Measurements from ENCODE around the gene BRD3.

BRD3 gene

GRCh38 chr9:134053941-134054761 lies 13.7 kb downstream of the BRD3 start:
- no peak for DNase-seq

- no peak for DNase-seq
Measured at GRCh38 chr9:134053401-134053871, 14.4 kb downstream of the BRD3 start.

- no peak for DNase-seq
Measured at GRCh38 chr9:134052941-134053340, 14.9 kb downstream of the BRD3 start.

GRCh38 chr9:134052491-134052890 lies 15.3 kb downstream of the BRD3 start:
- DNase-seq, result no peak

- no peak for DNase-seq
Measured at GRCh38 chr9:134051319-134051718, 16.5 kb downstream of the BRD3 start.

GRCh38 chr9:134050726-134051125 lies 17.1 kb downstream of the BRD3 start:
- DNase-seq, result no peak

- DNase-seq, result no peak
Measured at GRCh38 chr9:134049772-134050588, 17.8 kb downstream of the BRD3 start.

- DNase-seq, result no peak
Measured at GRCh38 chr9:134049236-134049635, 18.6 kb downstream of the BRD3 start.

- DNase-seq, result no peak
Measured at GRCh38 chr9:134048582-134048968, 19.3 kb downstream of the BRD3 start.

- DNase-seq, result no peak
Measured at GRCh38 chr9:134047868-134048581, 19.8 kb downstream of the BRD3 start.

- no peak for DNase-seq
Measured at GRCh38 chr9:134046894-134047681, 20.7 kb downstream of the BRD3 start.

GRCh38 chr9:134045841-134046544 lies 21.8 kb downstream of the BRD3 start:
- no peak for DNase-seq

- no peak for DNase-seq
Measured at GRCh38 chr9:134044944-134045343, 22.9 kb downstream of the BRD3 start.

- no peak for DNase-seq
Measured at GRCh38 chr9:134043531-134043988, 24.3 kb downstream of the BRD3 start.

- DNase-seq, result no peak
Measured at GRCh38 chr9:134041649-134041962, 26.2 kb downstream of the BRD3 start.

- DNase-seq, result no peak
Measured at GRCh38 chr9:134040781-134041648, 26.8 kb downstream of the BRD3 start.

GRCh38 chr9:134040176-134040565 lies 27.7 kb downstream of the BRD3 start:
- DNase-seq, result no peak

GRCh38 chr9:134039386-134040175 lies 28.2 kb downstream of the BRD3 start:
- DNase-seq, result no peak

- DNase-seq, result no peak
Measured at GRCh38 chr9:134037641-134038040, 30.2 kb downstream of the BRD3 start.

- no peak for DNase-seq
Measured at GRCh38 chr9:134036130-134036529, 31.7 kb downstream of the BRD3 start.

Data from NCI-H2171 (cell line).